HEK293 (cell line): ENCODE measurements around the gene ADD1.

Experiments used
- CTCF ChIA-PET: fragments of 350-600 bp; formaldehyde crosslinking; extraction: SDS; loops from one replicate; lab custom pipeline; 2021; ENCODE audit warnings: antibody characterized with exemption; lab: Yijun Ruan, JAX
- POLR2A ChIA-PET: fragments of 300-600 bp; formaldehyde crosslinking; extraction: SDS; loops from one replicate; lab custom pipeline; 2020; ENCODE audit warnings: antibody characterized with exemption, inconsistent platforms; lab: Yijun Ruan, JAX
- H3K27ac ChIP-seq: fragments of 200-500 bp; sonication (Bioruptor generic); 2 replicates; pipeline ENCODE4 v1.5.1; 2014; ENCODE audit warnings: low read depth, low read length, control low read depth, inconsistent platforms; ENCODE audit errors: extremely low read depth
- H3K36me3 ChIP-seq, 2 experiments: fragments of 200-500 bp in 1 of 2; sonication (Bioruptor generic) in 1 of 2; 1 replicate in 1 of 2; 2 replicates in 1 of 2; pipeline ENCODE4 v1.5.1; 2014 to 2017; ENCODE audit warnings: inconsistent platforms in 2 of 2, low read length in 2 of 2; ENCODE audit not compliant: control insufficient read depth in 2 of 2, insufficient read depth in 1 of 2
- H3K4me1 ChIP-seq: fragments of 200-500 bp; sonication (Bioruptor generic); 2 replicates; pipeline ENCODE4 v1.5.1; 2014; ENCODE audit warnings: mild to moderate bottlenecking, low read length, inconsistent platforms; ENCODE audit not compliant: control insufficient read depth, insufficient read depth
- H3K4me3 ChIP-seq: 2 replicates; pipeline ENCODE4 v1.5.1; 2011; ENCODE audit warnings: low read depth, mild to moderate bottlenecking, control low read depth, low read length, moderate library complexity
- H3K9me3 ChIP-seq: fragments of 200-500 bp; sonication (Bioruptor generic); 2 replicates; pipeline ENCODE4 v1.5.1; 2014; ENCODE audit warnings: low read depth, low read length, inconsistent platforms; ENCODE audit not compliant: control insufficient read depth, insufficient read depth
- GLIS2 ChIP-seq: fragments of 450-650 bp; formaldehyde crosslinking; IDR thresholded peaks from 2 replicates; pipeline ENCODE4 v1.5.1; 2016; ENCODE audit warnings: missing biosample characterization, missing genetic modification characterization
- KLF1 ChIP-seq: fragments of 450-650 bp; formaldehyde crosslinking; IDR thresholded peaks from 2 replicates; pipeline ENCODE4 v1.5.1; 2016; ENCODE audit warnings: missing biosample characterization, missing genetic modification characterization
- KLF7 ChIP-seq: fragments of 450-650 bp; formaldehyde crosslinking; IDR thresholded peaks from 2 replicates; pipeline ENCODE4 v1.5.1; 2016; ENCODE audit warnings: missing biosample characterization, missing genetic modification characterization, borderline replicate concordance
- KLF8 ChIP-seq: fragments of 450-650 bp; formaldehyde crosslinking; IDR thresholded peaks from 2 replicates; pipeline ENCODE4 v1.5.1; 2016; ENCODE audit warnings: missing biosample characterization, missing genetic modification characterization
- MYNN ChIP-seq: fragments of 450-650 bp; formaldehyde crosslinking; IDR thresholded peaks from 2 replicates; pipeline ENCODE4 v1.5.1; 2016; ENCODE audit warnings: missing biosample characterization, missing genetic modification characterization, borderline replicate concordance
- PRDM1 ChIP-seq: fragments of 450-650 bp; formaldehyde crosslinking; IDR thresholded peaks from 2 replicates; pipeline ENCODE4; 2016; ENCODE audit warnings: missing biosample characterization, missing genetic modification characterization
- RBAK ChIP-seq: fragments of 450-650 bp; formaldehyde crosslinking; IDR thresholded peaks from 2 replicates; pipeline ENCODE4 v1.5.1; 2016; ENCODE audit warnings: missing biosample characterization, missing genetic modification characterization
- REPIN1 ChIP-seq: fragments of 450-650 bp; formaldehyde crosslinking; IDR thresholded peaks from 2 replicates; pipeline ENCODE4 v1.5.1; 2017; ENCODE audit warnings: missing biosample characterization, missing genetic modification characterization, low read depth
- SCRT1 ChIP-seq: fragments of 450-650 bp; formaldehyde crosslinking; IDR thresholded peaks from 2 replicates; pipeline ENCODE4 v1.5.1; 2016; ENCODE audit warnings: missing biosample characterization, missing genetic modification characterization, borderline replicate concordance
- YY2 ChIP-seq: fragments of 450-650 bp; formaldehyde crosslinking; IDR thresholded peaks from 2 replicates; pipeline ENCODE4 v1.5.1; 2016; ENCODE audit warnings: missing biosample characterization, missing genetic modification characterization
- ZBTB20 ChIP-seq: fragments of 450-650 bp; formaldehyde crosslinking; IDR thresholded peaks from 2 replicates; pipeline ENCODE4 v1.5.1; 2016; ENCODE audit warnings: missing biosample characterization, missing genetic modification characterization
- ZFHX2 ChIP-seq: fragments of 450-650 bp; formaldehyde crosslinking; conservative IDR thresholded peaks from 2 replicates; pipeline ENCODE4 v1.5.1; 2016; ENCODE audit warnings: missing biosample characterization, missing genetic modification characterization
- ZFP37 ChIP-seq: fragments of 450-650 bp; formaldehyde crosslinking; IDR thresholded peaks from 2 replicates; pipeline ENCODE4 v1.5.1; 2016; ENCODE audit warnings: missing biosample characterization, missing genetic modification characterization
- ZIC2 ChIP-seq: fragments of 450-650 bp; formaldehyde crosslinking; IDR thresholded peaks from 2 replicates; pipeline ENCODE4 v1.5.1; 2016; ENCODE audit warnings: missing biosample characterization, missing genetic modification characterization
- ZNF112 ChIP-seq: fragments of 450-650 bp; formaldehyde crosslinking; IDR thresholded peaks from 2 replicates; pipeline ENCODE4 v1.5.0; 2017; ENCODE audit warnings: missing biosample characterization, missing genetic modification characterization
- ZNF133 ChIP-seq: fragments of 450-650 bp; formaldehyde crosslinking; IDR thresholded peaks from 2 replicates; pipeline ENCODE4 v1.5.1; 2016; ENCODE audit warnings: missing biosample characterization, missing genetic modification characterization
- ZNF175 ChIP-seq: fragments of 450-650 bp; formaldehyde crosslinking; IDR thresholded peaks from 2 replicates; pipeline ENCODE4 v1.5.1; 2016; ENCODE audit warnings: missing biosample characterization, missing genetic modification characterization
- ZNF221 ChIP-seq: fragments of 450-650 bp; formaldehyde crosslinking; IDR thresholded peaks from 2 replicates; pipeline ENCODE4 v1.5.1; 2017; ENCODE audit warnings: missing biosample characterization, missing genetic modification characterization, borderline replicate concordance
- ZNF248 ChIP-seq: fragments of 450-650 bp; formaldehyde crosslinking; IDR thresholded peaks from 2 replicates; pipeline ENCODE4 v1.5.1; 2017; ENCODE audit warnings: missing biosample characterization, missing genetic modification characterization
- ZNF26 ChIP-seq: fragments of 450-650 bp; formaldehyde crosslinking; IDR thresholded peaks from 2 replicates; pipeline ENCODE4 v1.5.1; 2016; ENCODE audit warnings: missing biosample characterization, missing genetic modification characterization
- ZNF274 ChIP-seq, 2 experiments: fragments of 200-500 bp in 1 of 2; fragments of 450-650 bp in 1 of 2; sonication (Bioruptor generic) in 1 of 2; formaldehyde crosslinking in 1 of 2; IDR thresholded peaks; 2 replicates each; pipeline versions ENCODE4 v1.5.1 to v1.6.1; 2014 to 2016; ENCODE audit warnings: borderline replicate concordance in 1 of 2, inconsistent platforms in 1 of 2, low read length in 1 of 2, missing biosample characterization in 1 of 2, missing genetic modification characterization in 1 of 2
- ZNF449 ChIP-seq: fragments of 450-650 bp; formaldehyde crosslinking; IDR thresholded peaks from 2 replicates; pipeline ENCODE4 v1.5.1; 2017; ENCODE audit warnings: missing biosample characterization, mild to moderate bottlenecking, missing genetic modification characterization, moderate library complexity
- ZNF510 ChIP-seq: fragments of 450-650 bp; formaldehyde crosslinking; IDR thresholded peaks from 2 replicates; pipeline ENCODE4 v1.5.1; 2018; ENCODE audit warnings: mild to moderate bottlenecking, missing genetic modification characterization, missing biosample characterization; ENCODE audit not compliant: insufficient replicate concordance
- ZNF513 ChIP-seq: fragments of 450-650 bp; IDR thresholded peaks from 2 replicates; pipeline ENCODE4 v1.5.1; 2018; ENCODE audit warnings: missing biosample characterization, missing genetic modification characterization
- ZNF521 ChIP-seq: fragments of 450-650 bp; formaldehyde crosslinking; IDR thresholded peaks from 2 replicates; pipeline ENCODE4 v1.5.1; 2017; ENCODE audit warnings: missing biosample characterization, mild to moderate bottlenecking, missing genetic modification characterization
- ZNF596 ChIP-seq: fragments of 450-650 bp; IDR thresholded peaks from 2 replicates; pipeline ENCODE4 v1.5.0; 2018; ENCODE audit warnings: missing biosample characterization, mild to moderate bottlenecking, missing genetic modification characterization, moderate library complexity
- ZNF692 ChIP-seq: fragments of 450-650 bp; formaldehyde crosslinking; IDR thresholded peaks from 2 replicates; pipeline ENCODE4 v1.5.1; 2016; ENCODE audit warnings: missing biosample characterization, missing genetic modification characterization
- ZNF768 ChIP-seq: fragments of 450-650 bp; formaldehyde crosslinking; IDR thresholded peaks from 2 replicates; pipeline ENCODE4 v1.5.1; 2018; ENCODE audit warnings: missing biosample characterization, mild to moderate bottlenecking, missing genetic modification characterization
- ZNF777 ChIP-seq: fragments of 450-650 bp; formaldehyde crosslinking; IDR thresholded peaks from 2 replicates; pipeline ENCODE4 v1.5.1; 2017; ENCODE audit warnings: missing biosample characterization, missing genetic modification characterization, borderline replicate concordance
- ZNF785 ChIP-seq: fragments of 450-650 bp; formaldehyde crosslinking; IDR thresholded peaks from 2 replicates; pipeline ENCODE4 v1.5.1; 2016; ENCODE audit warnings: missing biosample characterization, missing genetic modification characterization
- ZNF791 ChIP-seq: fragments of 450-650 bp; formaldehyde crosslinking; IDR thresholded peaks from 2 replicates; pipeline ENCODE4 v1.5.1; 2016; ENCODE audit warnings: missing biosample characterization, missing genetic modification characterization
- ZNF792 ChIP-seq: fragments of 450-650 bp; formaldehyde crosslinking; IDR thresholded peaks from 2 replicates; pipeline ENCODE4 v1.5.1; 2016; ENCODE audit warnings: missing biosample characterization, missing genetic modification characterization
- ZNF843 ChIP-seq: fragments of 450-650 bp; formaldehyde crosslinking; IDR thresholded peaks from 2 replicates; pipeline ENCODE4 v1.5.1; 2016; ENCODE audit warnings: missing biosample characterization, missing genetic modification characterization

The ADD1 gene

GRCh38 chr4:2800691-2801596 is 42.7 kb upstream of the ADD1 start:
- no peaks in the 10 kb centered on the region for H3K9me3 ChIP-seq
- ChIA-PET CTCF (interaction anchor here (0.7 kb wide), 1 partner anchor 20 kb away, joined by 4 read pairs; no protein-coding TSS in a partner anchor), POLR2A (no interaction called here)
- no peak overlapping the region for H3K27ac ChIP-seq
- H3K36me3 ChIP-seq = no peaks in the 10 kb centered on the region
- H3K4me1 ChIP-seq = no peaks in the 10 kb centered on the region
- no peak overlapping the region for H3K4me3 ChIP-seq
- TF ChIP-seq ZNF510 (tag by site-specific recombination) = no peak
- no peak for TF ChIP-seq RBAK (tag by site-specific recombination)
- no peak for TF ChIP-seq YY2 (tag by site-specific recombination)
- no peak for TF ChIP-seq KLF7
- TF ChIP-seq ZNF274 (IDR thresholded peaks at IDR 0.05; ENCODE audit: low read length) = no peak
- no peak for TF ChIP-seq ZNF274 (tag by site-specific recombination; IDR thresholded peaks at IDR 0.05; ENCODE audit: borderline replicate concordance)
- TF ChIP-seq ZNF521 (tag by site-specific recombination) = no peak
- no peak for TF ChIP-seq ZNF221 (tag by site-specific recombination)
- TF ChIP-seq ZNF777 (tag by site-specific recombination) = no peak
- no peak for TF ChIP-seq ZFP37 (tag by site-specific recombination)
- TF ChIP-seq ZNF513 (tag by site-specific recombination) = no peak
- no peak for TF ChIP-seq ZNF843 (tag by site-specific recombination)
- no peak for TF ChIP-seq ZNF785 (tag by site-specific recombination)
- TF ChIP-seq ZNF112 (tag by site-specific recombination) = no peak
- no peak for TF ChIP-seq ZNF792 (tag by site-specific recombination)
- no peak for TF ChIP-seq KLF8 (tag by site-specific recombination)
- peak; percentile 78 for TF ChIP-seq ZFHX2 (tag by site-specific recombination)
- TF ChIP-seq MYNN = no peak
- no peak for TF ChIP-seq ZNF133 (tag by site-specific recombination)
- no peak for TF ChIP-seq ZNF596
- no peak for TF ChIP-seq PRDM1 (tag by site-specific recombination)
- TF ChIP-seq ZNF26 = no peak
- 0 out of 2 replicates have a peak, but pooled peaks have one; percentile 8 for TF ChIP-seq ZIC2 (tag by site-specific recombination)
- TF ChIP-seq ZNF449 (tag by site-specific recombination) = no peak
- TF ChIP-seq KLF1 (tag by site-specific recombination) = no peak
- peak; percentile 70 for TF ChIP-seq ZNF692 (tag by site-specific recombination)
- no peak for TF ChIP-seq ZNF791
- TF ChIP-seq GLIS2 (tag by site-specific recombination) = peak; percentile 25; the same call in 1 of the 2 replicates
- TF ChIP-seq SCRT1 (tag by site-specific recombination) = no peak
- no peak for TF ChIP-seq ZNF175 (tag by site-specific recombination)
- TF ChIP-seq ZBTB20 = peak; percentile 45
- no peak for TF ChIP-seq ZNF248 (tag by site-specific recombination)
- TF ChIP-seq ZNF768 = no peak
- no peak for TF ChIP-seq REPIN1 (tag by site-specific recombination)
